SK-N-SH treated with all-trans-retinoic acid at 6 μM for 48 hours (cell line): ENCODE results near the gene RNF113B.
A peak's percentile ranks its signal among the peaks of the same experiment; 100 is the strongest.

Experiments used
- ATAC-seq: fragments of 200-7000 bp; cut with Tn5 transposase; 3 replicates; pipeline ENCODE4 v1.9.1; 2020; ENCODE audit warnings: mild to moderate bottlenecking, moderate library complexity
- BACH2 ChIP-seq: fragments of 250-450 bp; sonication (Bioruptor Pico); IDR thresholded peaks from 2 replicates; pipeline ENCODE4 v1.9.0; 2021; ENCODE audit warnings: mild to moderate bottlenecking, borderline replicate concordance
- CREB5 ChIP-seq: fragments of 250-450 bp; sonication (Bioruptor Pico); IDR thresholded peaks from 2 replicates; pipeline ENCODE4 v1.5.1; 2020; ENCODE audit warnings: low read depth, mild to moderate bottlenecking, moderate library complexity
- GLIS3 ChIP-seq: fragments of 250-450 bp; sonication (Bioruptor Pico); IDR thresholded peaks from 2 replicates; pipeline ENCODE4 v1.5.0; 2020; ENCODE audit warnings: mild to moderate bottlenecking, moderate library complexity
- ISL1 ChIP-seq: fragments of 250-450 bp; sonication (Bioruptor Pico); IDR thresholded peaks from 2 replicates; pipeline ENCODE4 v2.1.2; 2022; ENCODE audit warnings: mild to moderate bottlenecking, moderate library complexity
- OSR1 ChIP-seq: fragments of 250-450 bp; sonication (Bioruptor Pico); IDR thresholded peaks from 2 replicates; pipeline ENCODE4 v1.8.0; 2022; ENCODE audit warnings: moderate library complexity, mild to moderate bottlenecking, inconsistent platforms
- PATZ1 ChIP-seq: fragments of 250-450 bp; sonication (Bioruptor Pico); IDR thresholded peaks from 2 replicates; pipeline ENCODE4 v1.8.0; 2020; ENCODE audit warnings: mild to moderate bottlenecking, moderate library complexity, borderline replicate concordance
- POU6F1 ChIP-seq: fragments of 250-450 bp; sonication (Bioruptor Pico); IDR thresholded peaks from 2 replicates; pipeline ENCODE4 v1.8.0; 2021; ENCODE audit warnings: low read depth, mild to moderate bottlenecking, moderate library complexity, borderline replicate concordance
- SNAI2 ChIP-seq: fragments of 250-450 bp; sonication (Bioruptor Pico); IDR thresholded peaks from 2 replicates; pipeline ENCODE4 v1.5.0; 2020; ENCODE audit warnings: mild to moderate bottlenecking, moderate library complexity
- TCF4 ChIP-seq: fragments of 250-450 bp; sonication (Bioruptor Pico); IDR thresholded peaks from 2 replicates; pipeline ENCODE4 v1.8.0; 2021; ENCODE audit warnings: mild to moderate bottlenecking, moderate library complexity, borderline replicate concordance
- TOX ChIP-seq: fragments of 250-450 bp; sonication (Bioruptor Pico); IDR thresholded peaks from 2 replicates; pipeline ENCODE4 v1.8.0; 2021; ENCODE audit warnings: mild to moderate bottlenecking, moderate library complexity, borderline replicate concordance
- TSHZ2 ChIP-seq: fragments of 250-450 bp; sonication (Bioruptor Pico); IDR thresholded peaks from 2 replicates; pipeline ENCODE4 v1.5.0; 2020; ENCODE audit warnings: mild to moderate bottlenecking, moderate library complexity
- ZC3H10 ChIP-seq: fragments of 250-450 bp; sonication (Bioruptor Pico); IDR thresholded peaks from 2 replicates; pipeline ENCODE4 v1.5.1; 2021; ENCODE audit warnings: mild to moderate bottlenecking, moderate library complexity
- ZFP3 ChIP-seq: fragments of 250-450 bp; sonication (Bioruptor Pico); IDR thresholded peaks from 2 replicates; pipeline ENCODE4 v1.5.0; 2020; ENCODE audit warnings: mild to moderate bottlenecking, moderate library complexity
- ZFP30 ChIP-seq: fragments of 450-650 bp; formaldehyde crosslinking; IDR thresholded peaks from 2 replicates; pipeline ENCODE4 v1.5.0; 2022; ENCODE audit warnings: mild to moderate bottlenecking, moderate library complexity
- ZNF70 ChIP-seq: fragments of 450-650 bp; formaldehyde crosslinking; IDR thresholded peaks from 2 replicates; pipeline ENCODE4 v1.5.0; 2020; ENCODE audit warnings: mild to moderate bottlenecking, moderate library complexity
- ZNF8 ChIP-seq: fragments of 450-650 bp; formaldehyde crosslinking; IDR thresholded peaks from 2 replicates; pipeline ENCODE4 v1.5.0; 2020; ENCODE audit warnings: mild to moderate bottlenecking, moderate library complexity

The RNF113B gene

GRCh38 chr13:98144801-98145350 is 32.2 kb downstream of the RNF113B start (continued):
- no peak for TF ChIP-seq CREB5
- TF ChIP-seq ZNF70 = no peak
- no peak for TF ChIP-seq TOX (CRISPR knock-in tag)
- no peak for TF ChIP-seq OSR1 (CRISPR knock-in tag)
- TF ChIP-seq BACH2 (CRISPR knock-in tag) = no peak

- peak; percentile 68 for ATAC-seq
- no peak for TF ChIP-seq ZNF8
- TF ChIP-seq CREB5 = no peak
- peak; percentile 61; the same call in 1 of the 2 replicates for TF ChIP-seq TCF4
- TF ChIP-seq SNAI2 (CRISPR knock-in tag) = no peak
- no peak for TF ChIP-seq PATZ1
These were observed 32.9 kb downstream of the RNF113B start for GRCh38 chr13:98144027-98144741.

GRCh38 chr13:98143601-98144026 is 33.5 kb downstream of the RNF113B start:
- no peak for TF ChIP-seq ZC3H10 (CRISPR knock-in tag)
- no peak for TF ChIP-seq POU6F1 (CRISPR knock-in tag)
- no peak for TF ChIP-seq SNAI2 (CRISPR knock-in tag)
- no peak for TF ChIP-seq CREB5
- TF ChIP-seq ISL1 (CRISPR knock-in tag) = no peak
- no peak for TF ChIP-seq GLIS3 (CRISPR knock-in tag)
- TF ChIP-seq ZFP3 (CRISPR knock-in tag) = no peak
- no peak for TF ChIP-seq TSHZ2
- TF ChIP-seq ZFP30 = no peak
- TF ChIP-seq PATZ1 = no peak
- ATAC-seq = peak; percentile 1; the same call in 2 of the 3 replicates
